PC-3 (cell line): Measurements from ENCODE around the gene CLK2. TPM values are rescaled to one million over a fixed set of nuclear protein-coding genes. Genes with fewer than 3 reads are reported as not detected.

Source experiments
- ATAC-seq: fragments of 200-7000 bp; cut with Tn5 transposase; 2 replicates; pipeline ENCODE4 v1.9.1; 2020; ENCODE audit warnings: mild to moderate bottlenecking, moderate library complexity
- BruUV-seq: library from RNA; stranded (reverse); fragments of 400-500 nt; replicated peaks from 2 replicates; lab custom pipeline; 2021; lab: Mats Ljungman, UMichigan
- CTCF ChIA-PET: fragments of 300-600 bp; sonication (Branson Sonifier 250); formaldehyde crosslinking; loops from one replicate; lab custom pipeline; 2022; ENCODE audit warnings: antibody characterized with exemption; lab: Charles Lee
- POLR2A ChIA-PET: fragments of 300-600 bp; sonication (Branson Sonifier 250); formaldehyde crosslinking; loops from one replicate; lab custom pipeline; 2022; ENCODE audit warnings: antibody characterized with exemption; ENCODE audit not compliant: unreplicated experiment; lab: Charles Lee
- DNase-seq: peaks from one replicate; pipeline ENCODE4 v3.0.0-alpha.2; 2015
- H2AFZ ChIP-seq: fragments of 300-600 bp; sonication (generic); 2 replicates; pipeline ENCODE4 v1.6.0; 2016; ENCODE audit warnings: antibody characterized with exemption, low read length
- H3F3A ChIP-seq: fragments of 300-600 bp; sonication (generic); one replicate; pipeline ENCODE4 v1.6.0; 2017; ENCODE audit warnings: antibody characterized with exemption, low read length, control low read depth, mild to moderate bottlenecking; ENCODE audit not compliant: unreplicated experiment
- H3K27ac ChIP-seq: fragments of 300-600 bp; sonication (generic); 2 replicates; pipeline ENCODE4 v1.5.1; 2016; ENCODE audit warnings: mild to moderate bottlenecking, low read length
- H3K27me3 ChIP-seq: fragments of 300-600 bp; sonication (generic); 2 replicates; pipeline ENCODE4 v1.6.1; 2016; ENCODE audit warnings: low read length, mixed read lengths
- H3K36me3 ChIP-seq: fragments of 300-600 bp; sonication (generic); 2 replicates; pipeline ENCODE4 v1.6.1; 2016; ENCODE audit warnings: low read depth, mixed run types, low read length, mixed read lengths
- H3K4me1 ChIP-seq: fragments of 300-600 bp; sonication (generic); 2 replicates; pipeline ENCODE4 v1.5.1; 2016; ENCODE audit warnings: low read length; ENCODE audit not compliant: insufficient read depth
- H3K4me2 ChIP-seq: fragments of 300-600 bp; sonication (generic); 2 replicates; pipeline ENCODE4 v1.6.0; 2016; ENCODE audit warnings: low read length
- H3K4me3 ChIP-seq: fragments of 300-600 bp; sonication (generic); 2 replicates; pipeline ENCODE4 v1.5.1; 2016; ENCODE audit warnings: mild to moderate bottlenecking, low read length, mixed read lengths
- H3K79me2 ChIP-seq: fragments of 300-600 bp; sonication (generic); 2 replicates; pipeline ENCODE4 v1.6.1; 2017; ENCODE audit warnings: low read length, mixed read lengths
- H3K9ac ChIP-seq: fragments of 300-600 bp; sonication (generic); 2 replicates; pipeline ENCODE4 v1.6.0; 2016; ENCODE audit warnings: mild to moderate bottlenecking, low read length
- H3K9me2 ChIP-seq: fragments of 300-600 bp; sonication (generic); replicated peaks from 2 replicates; pipeline ENCODE4 v1.6.1; 2016; ENCODE audit warnings: mixed run types, low read length, mixed read lengths
- H3K9me3 ChIP-seq: fragments of 300-600 bp; sonication (generic); 2 replicates; pipeline ENCODE4 v1.6.1; 2016; ENCODE audit warnings: low read length, mixed read lengths
- H4K20me1 ChIP-seq: fragments of 300-600 bp; sonication (generic); 2 replicates; pipeline ENCODE4 v1.6.1; 2016; ENCODE audit warnings: low read length, mixed read lengths
- EZH2 ChIP-seq: fragments of 300-600 bp; sonication (generic); IDR thresholded peaks from one replicate; pipeline ENCODE4 v1.6.1; 2017; ENCODE audit warnings: antibody characterized with exemption, mild to moderate bottlenecking, low read length; ENCODE audit not compliant: unreplicated experiment
- EZH2phosphoT487 ChIP-seq: fragments of 300-600 bp; sonication (generic); IDR thresholded peaks from 2 replicates; pipeline ENCODE4 v1.6.1; 2018; ENCODE audit warnings: mild to moderate bottlenecking, antibody characterized with exemption, low read length, borderline replicate concordance
- intact Hi-C: fragments of 100-400 bp; cut with micrococcal nuclease; formaldehyde crosslinking; loops from 2 replicates; pipeline ENCODE4 v1.9.0; 2023
- total RNA-seq: library from RNA; depleted of rRNA; stranded (reverse); fragments of >200 nt; gene quantifications from 2 replicates; pipeline ENCODE4 v1.2.3, GENCODE V29; 2014
- TF ChIP-seq, protein P1 (sequence below): fragments of 300-600 bp; sonication (generic); conservative IDR thresholded peaks from 2 replicates; pipeline ENCODE4 v1.5.1; 2017; ENCODE audit warnings: antibody characterized with exemption, low read depth, mild to moderate bottlenecking, low read length

Gene CLK2
- total RNA-seq, 1 experiment from 2014 or later, result 49.9 TPM

DNA sequence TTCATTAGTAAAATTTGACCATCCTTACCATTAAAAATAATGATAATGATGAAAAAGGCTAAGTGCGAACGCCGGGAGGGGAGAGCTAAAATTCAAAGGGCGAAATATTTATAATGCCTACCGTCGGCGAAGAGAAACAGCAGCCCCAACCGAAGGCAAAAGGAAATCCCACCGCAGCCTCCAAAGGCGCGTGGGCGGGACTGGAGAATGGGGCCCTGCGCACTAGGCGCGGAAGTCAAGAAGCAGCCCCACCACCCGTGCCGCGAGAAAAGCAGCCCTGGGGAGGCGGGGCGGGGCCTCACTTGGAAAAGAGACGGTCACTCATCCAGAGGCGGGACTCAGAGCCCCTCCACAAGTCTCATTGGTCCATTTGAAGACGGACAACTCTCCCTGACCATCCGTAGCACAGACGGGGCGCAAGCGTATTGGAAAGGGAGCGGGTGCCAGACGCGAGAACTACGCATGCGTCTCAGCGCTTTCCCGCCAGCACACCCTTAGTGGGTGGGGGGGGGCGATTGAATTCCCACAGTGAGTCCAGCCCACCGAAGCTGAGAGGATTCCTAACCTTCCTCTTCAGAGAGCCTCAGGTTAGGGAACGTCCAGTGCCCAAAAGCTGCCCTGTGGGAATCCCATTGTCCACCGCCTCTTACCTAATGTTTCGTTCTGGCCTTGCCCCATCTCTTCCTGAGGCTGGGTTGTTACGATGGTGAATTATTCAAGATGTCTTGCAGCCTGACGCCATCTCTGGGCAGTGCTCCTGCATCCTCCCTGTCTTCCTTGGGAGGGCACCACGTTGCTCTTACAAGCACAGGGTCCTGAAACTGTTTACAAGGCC lies 45.8 kb downstream of the CLK2 start:
- TSS peak; percentile 98 for BruUV-seq
- Histone ChIP-seq H4K20me1 (no peaks in the 10 kb centered on the region), H3K9me3 (no peaks in the 10 kb centered on the region), H3K9ac (peak overlapping the region; percentile 87), H3K9me2 (no peaks in the 10 kb centered on the region), H3K36me3 (no peaks in the 10 kb centered on the region), H3K27me3 (no peaks in the 10 kb centered on the region), H3F3A (no peaks in the 10 kb centered on the region), H3K4me1 (peaks cover 45% of the 10 kb centered on the region), H3K4me2 (peak overlapping the region; percentile 82), H3K27ac (peak overlapping the region; percentile 55), H2AFZ (peak overlapping the region; percentile 89), H3K4me3 (peak overlapping the region; percentile 76), H3K79me2 (peaks cover 25% of the 10 kb centered on the region)
- TF ChIP-seq EZH2 (no peak), EZH2phosphoT487 (no peak)
- TF ChIP-seq, protein P1, sequence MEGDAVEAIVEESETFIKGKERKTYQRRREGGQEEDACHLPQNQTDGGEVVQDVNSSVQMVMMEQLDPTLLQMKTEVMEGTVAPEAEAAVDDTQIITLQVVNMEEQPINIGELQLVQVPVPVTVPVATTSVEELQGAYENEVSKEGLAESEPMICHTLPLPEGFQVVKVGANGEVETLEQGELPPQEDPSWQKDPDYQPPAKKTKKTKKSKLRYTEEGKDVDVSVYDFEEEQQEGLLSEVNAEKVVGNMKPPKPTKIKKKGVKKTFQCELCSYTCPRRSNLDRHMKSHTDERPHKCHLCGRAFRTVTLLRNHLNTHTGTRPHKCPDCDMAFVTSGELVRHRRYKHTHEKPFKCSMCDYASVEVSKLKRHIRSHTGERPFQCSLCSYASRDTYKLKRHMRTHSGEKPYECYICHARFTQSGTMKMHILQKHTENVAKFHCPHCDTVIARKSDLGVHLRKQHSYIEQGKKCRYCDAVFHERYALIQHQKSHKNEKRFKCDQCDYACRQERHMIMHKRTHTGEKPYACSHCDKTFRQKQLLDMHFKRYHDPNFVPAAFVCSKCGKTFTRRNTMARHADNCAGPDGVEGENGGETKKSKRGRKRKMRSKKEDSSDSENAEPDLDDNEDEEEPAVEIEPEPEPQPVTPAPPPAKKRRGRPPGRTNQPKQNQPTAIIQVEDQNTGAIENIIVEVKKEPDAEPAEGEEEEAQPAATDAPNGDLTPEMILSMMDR, result no peak
- POLR2A ChIA-PET, result interaction anchor here (0.6 kb wide), 2 partner anchors 33 to 1509 kb away, joined by 3 read pairs; no protein-coding TSS in a partner anchor
- DNase-seq (peak; percentile 100), ATAC-seq (peak; percentile 96)
- intact Hi-C loops, result loop anchor here (1.0 to 5.0 kb wide), 2 partner anchors 20 to 35 kb away; partner anchors contain the start of gene THBS3
- CTCF ChIA-PET, result interaction anchor here (1.3 to 2.0 kb wide), 3 partner anchors 20 to 55 kb away, joined by 6 to 9 read pairs (median 7); partner anchors contain the start of genes KRTCAP2 and THBS3

DNA sequence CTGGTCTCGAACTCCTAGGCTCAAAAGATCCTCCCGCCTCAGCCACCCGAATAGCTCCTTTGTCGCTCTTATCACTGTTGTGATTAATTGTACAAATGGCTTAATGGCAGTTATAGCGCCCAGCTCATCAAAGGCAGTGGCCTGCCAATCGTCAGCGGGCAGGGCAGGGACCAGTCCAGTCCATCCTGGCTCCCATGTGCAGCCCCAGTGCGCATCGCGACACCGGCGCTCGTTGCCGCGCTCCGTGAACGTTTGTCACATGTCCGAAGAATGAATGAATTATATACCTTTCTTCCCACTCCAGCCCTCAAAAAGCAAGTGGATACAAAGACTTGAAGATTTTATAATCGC lies 46.4 kb downstream of the CLK2 start:
- DNase-seq (peak; percentile 55), ATAC-seq (peak; percentile 48)
- peak overlapping the region; percentile 55 for H3K27ac ChIP-seq
- ChIA-PET CTCF (interaction anchor here (1.3 to 2.0 kb wide), 3 partner anchors 20 to 54 kb away, joined by 6 to 9 read pairs (median 7); partner anchors contain the start of genes KRTCAP2 and THBS3), POLR2A (interaction anchor here (0.6 kb wide), 1 partner anchor 33 kb away, joined by 3 read pairs; no protein-coding TSS in a partner anchor)
- H3K4me1 ChIP-seq, result peaks cover 45% of the 10 kb centered on the region
- intact Hi-C loops, result loop anchor here (1.0 to 5.0 kb wide), 3 partner anchors 20 to 51 kb away; partner anchors contain the start of gene THBS3
- no peaks in the 10 kb centered on the region for H3K27me3 ChIP-seq
- H4K20me1 ChIP-seq, result no peaks in the 10 kb centered on the region
- peaks cover 25% of the 10 kb centered on the region for H3K79me2 ChIP-seq
- peak overlapping the region; percentile 82 for H3K4me2 ChIP-seq
- TSS peak; percentile 90 for BruUV-seq
- no peaks in the 10 kb centered on the region for H3K9me3 ChIP-seq
- TF ChIP-seq, protein P1, result peak; percentile 37
- no peak for TF ChIP-seq EZH2phosphoT487
- TF ChIP-seq EZH2, result no peak
- peak overlapping the region; percentile 73 for H2AFZ ChIP-seq
- H3K36me3 ChIP-seq, result no peaks in the 10 kb centered on the region
- peak overlapping the region; percentile 87 for H3K9ac ChIP-seq
- H3F3A ChIP-seq, result no peaks in the 10 kb centered on the region
- H3K9me2 ChIP-seq, result no peaks in the 10 kb centered on the region
- peak overlapping the region; percentile 76 for H3K4me3 ChIP-seq
